MM.1S (cell line): Measurements from ENCODE around the gene BRI3.

Experiments used
- EZH2 ChIP-seq: fragments of 300-600 bp; sonication (generic); optimal IDR thresholded peaks from 2 replicates; pipeline ENCODE3; 2017; ENCODE audit warnings: low read depth, mild to moderate bottlenecking, antibody characterized with exemption, low read length, mixed read lengths
- TF ChIP-seq, protein P1 (sequence below): fragments of 300-600 bp; sonication (generic); IDR thresholded peaks from 2 replicates; pipeline ENCODE4 v1.5.1; 2016; ENCODE audit warnings: antibody characterized with exemption, low read length, mixed read lengths

DNA sequence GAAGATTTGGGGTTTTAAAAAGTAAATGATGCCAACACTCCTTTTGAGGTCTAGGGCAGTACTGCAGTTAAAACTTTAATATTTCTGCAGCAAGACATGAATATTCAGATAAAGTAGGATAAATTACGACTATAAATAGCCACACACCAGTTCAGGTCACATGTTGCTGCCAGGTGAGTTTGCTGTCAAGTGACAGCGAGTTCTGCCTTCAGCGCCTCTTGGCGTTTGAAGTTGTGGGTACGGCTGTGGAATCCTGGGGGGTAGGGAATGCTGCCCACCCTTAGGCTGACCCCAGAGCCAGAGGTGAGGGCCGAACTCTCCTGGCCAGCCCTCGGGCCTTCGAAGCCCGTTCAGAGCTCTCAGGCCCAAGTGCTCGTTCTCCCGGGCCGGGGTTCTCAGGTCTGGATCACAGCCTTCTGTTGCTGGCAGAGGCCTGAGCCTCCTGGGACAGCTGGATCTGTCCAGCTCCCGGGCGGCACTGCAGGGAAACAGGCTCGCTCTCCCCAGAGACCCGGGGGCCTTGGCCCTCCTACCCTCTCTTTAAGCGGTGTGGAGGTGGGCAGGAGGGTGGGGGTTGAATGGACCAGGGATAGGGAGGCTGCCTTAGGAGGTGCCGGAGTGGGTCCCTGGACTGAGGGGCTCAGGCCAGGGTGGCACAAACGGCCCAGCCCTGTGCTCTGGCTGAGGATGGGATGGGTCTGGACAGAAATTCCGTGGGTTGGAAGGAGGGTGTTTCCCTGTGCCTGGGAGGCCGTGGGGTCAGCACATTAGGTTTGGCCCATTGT is 5.4 kb downstream of the BRI3 start:
- TF ChIP-seq, protein P1, sequence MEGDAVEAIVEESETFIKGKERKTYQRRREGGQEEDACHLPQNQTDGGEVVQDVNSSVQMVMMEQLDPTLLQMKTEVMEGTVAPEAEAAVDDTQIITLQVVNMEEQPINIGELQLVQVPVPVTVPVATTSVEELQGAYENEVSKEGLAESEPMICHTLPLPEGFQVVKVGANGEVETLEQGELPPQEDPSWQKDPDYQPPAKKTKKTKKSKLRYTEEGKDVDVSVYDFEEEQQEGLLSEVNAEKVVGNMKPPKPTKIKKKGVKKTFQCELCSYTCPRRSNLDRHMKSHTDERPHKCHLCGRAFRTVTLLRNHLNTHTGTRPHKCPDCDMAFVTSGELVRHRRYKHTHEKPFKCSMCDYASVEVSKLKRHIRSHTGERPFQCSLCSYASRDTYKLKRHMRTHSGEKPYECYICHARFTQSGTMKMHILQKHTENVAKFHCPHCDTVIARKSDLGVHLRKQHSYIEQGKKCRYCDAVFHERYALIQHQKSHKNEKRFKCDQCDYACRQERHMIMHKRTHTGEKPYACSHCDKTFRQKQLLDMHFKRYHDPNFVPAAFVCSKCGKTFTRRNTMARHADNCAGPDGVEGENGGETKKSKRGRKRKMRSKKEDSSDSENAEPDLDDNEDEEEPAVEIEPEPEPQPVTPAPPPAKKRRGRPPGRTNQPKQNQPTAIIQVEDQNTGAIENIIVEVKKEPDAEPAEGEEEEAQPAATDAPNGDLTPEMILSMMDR = no peak
- TF ChIP-seq EZH2 = no peak
